Thyroid gland (tissue), 4 donors: Measurements from ENCODE around the gene RADIL. TPM values are rescaled to one million over a fixed set of nuclear protein-coding genes. Genes with fewer than 3 reads are reported as not detected.
A peak's percentile ranks its signal among the peaks of the same experiment; 100 is the strongest.

ENCODE experiments used
- DNase-seq, 2 donors: peaks; one replicate each; pipeline ENCODE4 v3.0.0-alpha.2; 2019
- H3K27ac ChIP-seq, 3 donors: fragments of 200-600 bp; sonication (generic); 1 replicate in 2 of 3; 2 replicates in 1 of 3; pipeline ENCODE4 v1.5.1; 2016 to 2019; ENCODE audit warnings: mild to moderate bottlenecking in 1 of 3, moderate library complexity in 1 of 3
- H3K27me3 ChIP-seq: fragments of 200-600 bp; sonication (generic); one replicate; pipeline ENCODE4 v1.5.1; 2019
- H3K36me3 ChIP-seq, 2 donors: fragments of 200-600 bp; sonication (generic); one replicate each; pipeline ENCODE4 v1.5.1; 2016 to 2019
- H3K4me1 ChIP-seq, 2 donors: fragments of 200-600 bp; sonication (generic); one replicate each; pipeline ENCODE4 v1.5.1; 2017 to 2019
- H3K4me3 ChIP-seq, 3 donors: fragments of 200-600 bp; sonication (generic); replicated peaks in 1 of 3; 1 replicate in 2 of 3; 2 replicates in 1 of 3; pipeline ENCODE4 v1.5.1; 2016; ENCODE audit warnings: mild to moderate bottlenecking in 1 of 3
- H3K9me3 ChIP-seq: fragments of 200-600 bp; sonication (generic); one replicate; pipeline ENCODE4 v1.5.1; 2017
- CTCF ChIP-seq, 6 experiments: fragments of 200-600 bp in 3 of 6; fragments of 450-650 bp in 3 of 6; sonication (generic) in 3 of 6; IDR thresholded peaks; one replicate each; pipeline ENCODE4 v1.5.1; 2016 to 2019; ENCODE audit warnings: antibody characterized with exemption in 6 of 6, mild to moderate bottlenecking in 2 of 6, inconsistent platforms in 1 of 6, moderate library complexity in 1 of 6
- POLR2A ChIP-seq, 2 donors: fragments of 450-650 bp; IDR thresholded peaks; one replicate each; pipeline ENCODE4 v1.6.1; 2017; ENCODE audit warnings: antibody characterized with exemption in 2 of 2, mild to moderate bottlenecking in 2 of 2, moderate library complexity in 1 of 2
- WGBS, 2 donors: methylation state at CpG; one replicate each; pipeline ENCODE4 v1.1.5; 2017; 5-methylcytosine and 5-hydroxymethylcytosine counted together
- intact Hi-C: fragments of 100-400 bp; cut with DNase I; formaldehyde crosslinking; loops from one replicate; pipeline ENCODE4 v1.15.1; 2023
- total RNA-seq, 4 donors: library from RNA; depleted of rRNA; stranded (reverse); fragments of >200 nt; gene quantifications; one replicate each; pipeline ENCODE4 v1.2.3, GENCODE V29; 2016

The RADIL gene
- total RNA-seq, 4 donors from 2014 or later, result 4.9 to 11.1 (median 7.1) TPM

DNA sequence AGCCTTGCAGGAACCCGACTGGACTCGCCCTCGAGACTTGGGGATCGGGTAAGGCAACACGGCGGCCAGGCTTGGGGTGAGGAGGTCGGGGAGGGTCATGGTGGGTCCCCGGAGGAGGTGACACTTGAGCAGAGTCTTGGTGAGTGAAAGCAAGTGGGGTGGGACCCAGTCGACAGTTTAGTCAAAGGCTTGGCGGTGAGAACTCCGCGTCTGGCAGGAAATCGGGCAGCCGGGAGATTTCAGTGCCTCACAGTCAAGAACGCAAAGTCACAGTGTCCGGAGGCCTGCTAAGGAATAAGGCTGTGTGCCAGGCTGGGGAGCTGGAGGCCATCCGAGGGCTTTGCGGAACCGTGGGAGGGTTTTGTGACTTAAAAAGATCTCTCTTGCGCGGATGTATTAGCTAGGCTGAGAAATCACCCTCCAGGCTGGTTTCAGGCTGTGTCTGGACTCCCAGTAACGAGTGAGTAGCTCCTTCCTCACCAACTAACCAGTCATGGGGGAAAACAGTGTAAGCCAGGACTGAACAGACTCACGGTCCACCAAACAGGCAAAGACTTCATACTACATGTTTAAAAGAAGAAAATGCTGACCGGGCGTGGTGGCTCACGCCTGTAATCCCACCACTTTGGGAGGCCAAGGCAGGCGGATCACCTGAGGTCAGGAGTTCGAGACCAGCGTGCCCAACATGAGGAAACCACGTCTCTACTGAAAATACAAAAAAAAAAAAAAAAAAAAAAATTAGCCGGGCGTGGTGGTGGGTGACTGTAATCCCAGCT is 107.5 kb downstream of the RADIL start:
- peaks cover 0 to 3% of the 10 kb centered on the region in 2 donors for H3K36me3 ChIP-seq
- peaks cover 12 to 22% of the 10 kb centered on the region in 2 donors for H3K4me1 ChIP-seq
- peak overlapping the region; percentile 49 to 86 (median 80) for H3K4me3 ChIP-seq
- no peaks in the 10 kb centered on the region for H3K27me3 ChIP-seq
- TF ChIP-seq CTCF (IDR thresholded peaks at IDR 0.05) (no peak), POLR2A (IDR thresholded peaks at IDR 0.05) (no peak)
- DNase-seq, result peak; percentile 41 to 44
- intact Hi-C loops, result no loop called here
- H3K9me3 ChIP-seq, result no peaks in the 10 kb centered on the region
- H3K27ac ChIP-seq, result peak overlapping the region; percentile 89 to 98 (median 91)
- WGBS, 2 donors, result 24 to 31% methylated on average over 24 to 30 of the region's 32 CpGs

DNA sequence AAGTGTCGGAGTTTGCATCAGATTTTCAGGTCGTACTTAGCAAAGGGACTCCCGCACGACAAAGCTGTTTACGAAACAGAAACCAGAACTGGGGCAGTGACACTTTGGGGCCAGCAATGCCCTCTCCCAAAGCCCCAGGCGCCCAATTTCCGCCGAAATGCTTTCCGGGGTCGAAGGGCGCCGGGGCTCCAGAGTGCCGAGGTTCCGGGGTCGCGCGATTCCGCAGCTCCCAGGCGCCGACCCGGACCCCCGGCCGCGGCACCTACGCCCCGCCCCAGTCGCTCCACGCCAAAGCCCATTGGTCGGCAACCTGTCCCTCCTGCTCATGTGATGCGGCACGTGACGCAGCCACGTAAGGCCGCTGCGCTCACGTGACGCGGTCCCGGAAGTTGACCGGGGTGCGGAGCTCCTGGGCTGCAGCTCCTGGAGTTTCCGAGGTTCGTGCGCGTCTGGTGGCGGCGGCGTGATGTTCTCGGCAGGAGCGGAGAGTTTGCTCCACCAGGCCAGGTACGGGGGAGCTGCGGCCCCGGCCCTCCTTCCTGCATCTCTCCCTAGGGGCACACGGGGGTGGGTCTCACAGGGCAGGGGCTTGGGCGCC is 108.2 kb downstream of the RADIL start, which contains the start of gene AP5Z1:
AP5Z1 (plus strand) TSS at position 374 of the 598 bp plus-strand sequence; CDS start at position 467, 93 bp downstream.
- peaks cover 12 to 22% of the 10 kb centered on the region in 2 donors for H3K4me1 ChIP-seq
- no peaks in the 10 kb centered on the region for H3K36me3 ChIP-seq
- intact Hi-C loops, result no loop called here
- H3K4me3 ChIP-seq, result peak within 1 kb of the TSS; percentile 49 to 86 (median 80)
- H3K9me3 ChIP-seq, result no peaks in the 10 kb centered on the region
- no peaks in the 10 kb centered on the region for H3K27me3 ChIP-seq
- peak within 1 kb of the TSS; percentile 89 to 98 (median 91) for H3K27ac ChIP-seq
- DNase-seq, result peak; percentile 96 to 98
- TF ChIP-seq CTCF (IDR thresholded peaks at IDR 0.05) (no peak), POLR2A (IDR thresholded peaks at IDR 0.05) (peak; percentile 40 to 91)
- WGBS, 2 donors, result 0 to 1% methylated on average over 5 to 26 of the region's 55 CpGs

- Histone ChIP-seq H3K36me3 (no peaks in the 10 kb centered on the region), H3K27me3 (no peaks in the 10 kb centered on the region), H3K4me3 (peak overlapping the region; percentile 13 to 86 (median 80)), H3K27ac (peak overlapping the region; percentile 89 to 98 (median 91)), H3K4me1 (peaks cover 14 to 26% of the 10 kb centered on the region in 2 donors), H3K9me3 (no peaks in the 10 kb centered on the region)
- no peak for TF ChIP-seq POLR2A (IDR thresholded peaks at IDR 0.05)
- no peak for TF ChIP-seq CTCF (IDR thresholded peaks at IDR 0.05)
- intact Hi-C loops, result no loop called here
- 11 to 16% methylated on average over 22 to 23 of the region's 24 CpGs for WGBS, 2 donors
- DNase-seq, result peak in 1 of 2 donors; percentile 45
These were observed 108.8 kb downstream of the RADIL start for GRCh38 chr7:4774658-4775249.

GRCh38 chr7:4774007-4774406 is 109.5 kb downstream of the RADIL start:
- no peak overlapping the region for H3K27ac ChIP-seq
- H3K36me3 ChIP-seq, result no peaks in the 10 kb centered on the region
- intact Hi-C loops, result no loop called here
- 88 to 90% methylated on average over 12 of the region's 12 CpGs for WGBS, 2 donors
- H3K27me3 ChIP-seq, result no peaks in the 10 kb centered on the region
- H3K4me3 ChIP-seq, result no peak overlapping the region
- H3K4me1 ChIP-seq, result peaks cover 16 to 34% of the 10 kb centered on the region in 2 donors
- no peak for DNase-seq
- no peak for TF ChIP-seq POLR2A (IDR thresholded peaks at IDR 0.05)
- no peak for TF ChIP-seq CTCF (IDR thresholded peaks at IDR 0.05)
- H3K9me3 ChIP-seq, result no peaks in the 10 kb centered on the region
